IPS-NIHi7 (cell line): ENCODE measurements around the gene KCNH2.
A peak's percentile ranks its signal among the peaks of the same experiment; 100 is the strongest.

Experiments used
- DNase-seq: peaks from one replicate; pipeline ENCODE4 v3.0.0; 2012; ENCODE audit warnings: mixed read lengths; ENCODE audit errors: extremely low spot score

Gene KCNH2

DNA sequence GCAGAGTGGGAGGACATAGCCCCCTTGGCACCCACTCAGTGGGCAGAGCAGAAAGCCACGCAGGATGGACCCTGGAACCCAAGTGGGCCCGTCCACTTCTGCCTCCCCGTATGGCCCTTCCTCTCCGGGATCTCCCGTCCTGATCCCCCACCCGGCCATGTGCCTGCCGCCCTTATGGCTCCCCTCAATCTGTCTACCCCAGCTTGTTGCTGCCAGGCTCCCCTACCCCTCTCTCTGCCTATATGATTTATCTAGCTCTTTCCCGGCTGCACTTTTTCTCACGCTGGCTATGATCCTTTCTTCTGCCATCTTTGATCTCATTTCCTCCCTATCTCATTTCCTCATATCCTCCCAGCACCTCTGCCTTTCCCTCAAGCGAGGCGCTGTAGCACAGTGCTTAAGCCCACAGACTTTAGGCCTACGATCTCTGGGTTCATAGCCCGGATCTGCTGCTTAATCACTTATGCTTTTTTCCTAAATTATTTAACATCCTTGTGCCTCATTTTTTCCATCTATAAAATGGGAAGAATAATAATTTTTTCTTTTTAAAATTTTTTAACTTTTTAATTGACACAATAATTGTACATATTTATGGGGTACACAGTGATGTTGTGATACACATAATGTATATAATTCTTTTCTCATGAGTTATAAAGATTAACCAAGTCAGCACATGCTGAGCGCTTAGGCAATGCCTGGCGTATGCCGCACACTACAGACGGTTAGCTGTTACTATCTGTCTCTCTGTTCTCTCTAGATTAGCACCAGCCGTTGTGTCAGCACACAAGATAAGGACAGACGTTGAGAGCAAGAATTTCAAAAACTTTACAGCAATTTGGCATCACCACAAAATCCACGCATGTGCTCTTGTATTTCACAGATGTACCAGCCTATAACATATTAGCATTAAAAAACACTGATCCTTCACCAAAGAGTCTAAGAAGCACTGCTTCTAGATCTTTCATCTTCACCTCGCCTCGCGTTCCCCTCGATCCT, 18.1 kb downstream of the KCNH2 start:
- no peak for DNase-seq

DNA sequence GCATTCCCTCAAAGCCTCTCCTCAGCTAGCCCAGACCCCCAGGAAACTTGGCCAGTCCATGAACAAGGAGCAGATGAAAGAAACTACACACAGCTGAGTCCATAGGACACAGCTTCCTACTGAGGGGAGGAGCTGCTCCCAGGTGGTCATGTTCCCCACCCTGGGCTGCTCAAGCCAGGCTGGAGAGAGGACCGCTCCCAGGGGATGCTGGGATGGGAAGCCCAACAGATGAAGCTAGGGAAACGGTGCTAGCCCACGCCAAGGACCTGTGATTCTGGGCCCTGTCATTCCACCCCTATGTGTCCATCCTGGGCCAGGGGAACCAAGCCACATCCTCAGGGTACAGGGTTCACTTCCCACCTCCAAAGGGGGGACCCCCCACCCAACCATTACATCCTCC, 19.0 kb downstream of the KCNH2 start:
- DNase-seq = no peak

DNA sequence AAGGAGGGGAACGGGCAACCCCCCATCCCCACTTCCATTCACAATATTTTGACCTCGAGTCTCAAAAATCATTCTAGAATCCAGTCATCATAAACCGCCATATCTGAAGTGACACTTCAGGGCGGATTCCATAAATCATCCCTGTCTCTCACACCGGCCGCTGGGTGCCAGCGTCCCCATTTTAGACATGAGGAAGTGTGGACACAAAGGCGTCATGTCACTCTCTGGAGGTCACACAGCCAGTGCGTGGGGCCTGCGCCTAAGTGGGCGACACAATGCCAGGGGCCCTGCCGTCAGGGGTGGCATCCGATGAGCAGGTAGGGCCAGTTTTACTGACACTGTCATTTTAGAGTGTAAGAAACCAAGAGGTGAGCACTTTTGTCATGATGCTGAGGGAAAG, 19.5 kb downstream of the KCNH2 start:
- DNase-seq = no peak

DNA sequence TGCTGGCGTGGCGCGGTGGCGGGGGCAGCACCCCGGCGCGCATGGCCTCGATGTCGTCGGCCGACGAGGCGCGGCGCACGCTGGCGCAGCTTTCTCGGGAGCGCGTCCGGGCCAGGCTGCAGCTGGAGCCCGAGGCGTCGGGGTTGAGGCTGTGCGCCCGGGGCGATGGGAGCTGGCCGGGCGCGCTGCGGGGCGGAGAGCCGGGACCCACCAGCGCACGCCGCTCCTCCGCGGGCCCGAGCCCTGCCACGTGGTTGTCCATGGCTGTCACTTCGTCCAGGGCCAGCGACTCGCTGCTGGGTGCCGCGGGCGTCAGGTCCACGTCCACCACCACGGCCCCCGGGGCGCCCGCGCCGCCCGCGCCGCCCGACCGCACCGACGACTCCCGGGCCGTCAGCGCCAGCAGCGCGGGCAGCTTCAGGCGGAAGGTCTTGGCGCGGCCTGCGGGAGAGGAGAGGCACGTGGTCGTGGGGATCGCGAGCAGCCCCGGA, 20.0 kb downstream of the KCNH2 start:
- DNase-seq = no peak

DNA sequence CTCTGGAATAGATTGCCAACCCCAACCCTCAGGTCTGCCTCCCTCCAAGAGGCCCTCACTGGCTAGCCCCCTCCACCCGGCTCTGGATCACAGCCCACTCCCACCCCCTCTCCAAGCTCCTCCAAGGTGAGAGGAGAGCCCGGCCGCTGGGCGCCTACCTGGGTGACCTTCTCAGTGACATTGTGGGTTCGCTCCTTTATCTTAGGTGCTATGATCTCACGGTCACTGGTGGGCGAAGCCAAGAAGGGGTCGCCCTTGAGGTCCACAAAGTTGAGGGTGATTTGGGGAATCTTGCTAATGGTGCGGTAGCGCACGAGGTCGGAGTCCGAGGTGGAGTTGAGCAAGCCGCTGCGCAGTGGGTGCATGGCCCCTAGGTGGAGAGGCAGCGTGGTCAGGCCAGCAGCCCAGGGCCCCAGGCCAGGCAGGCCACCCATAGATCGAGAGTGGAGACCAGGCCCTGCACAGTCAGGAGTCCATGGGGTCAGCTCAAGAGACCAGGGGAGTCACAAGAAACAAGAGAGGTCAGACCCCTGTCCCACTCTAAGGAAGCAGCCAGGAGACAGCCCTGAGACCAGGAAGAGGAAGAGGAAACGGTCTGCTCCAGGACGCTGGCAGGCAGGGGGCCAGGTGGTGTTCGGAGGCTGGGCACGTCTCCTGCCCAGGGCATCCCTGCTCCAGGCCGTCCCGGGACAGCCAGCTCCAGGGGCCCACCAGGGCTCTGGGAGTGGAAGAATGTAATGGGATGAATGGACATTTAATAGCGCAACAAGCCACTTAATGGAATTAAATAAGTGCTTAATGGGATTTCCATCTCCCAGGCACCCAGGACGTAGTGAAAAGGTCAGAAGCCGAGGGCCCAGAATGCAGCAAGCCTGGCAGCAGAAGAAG, 20.7 kb downstream of the KCNH2 start:
- no peak for DNase-seq

DNA sequence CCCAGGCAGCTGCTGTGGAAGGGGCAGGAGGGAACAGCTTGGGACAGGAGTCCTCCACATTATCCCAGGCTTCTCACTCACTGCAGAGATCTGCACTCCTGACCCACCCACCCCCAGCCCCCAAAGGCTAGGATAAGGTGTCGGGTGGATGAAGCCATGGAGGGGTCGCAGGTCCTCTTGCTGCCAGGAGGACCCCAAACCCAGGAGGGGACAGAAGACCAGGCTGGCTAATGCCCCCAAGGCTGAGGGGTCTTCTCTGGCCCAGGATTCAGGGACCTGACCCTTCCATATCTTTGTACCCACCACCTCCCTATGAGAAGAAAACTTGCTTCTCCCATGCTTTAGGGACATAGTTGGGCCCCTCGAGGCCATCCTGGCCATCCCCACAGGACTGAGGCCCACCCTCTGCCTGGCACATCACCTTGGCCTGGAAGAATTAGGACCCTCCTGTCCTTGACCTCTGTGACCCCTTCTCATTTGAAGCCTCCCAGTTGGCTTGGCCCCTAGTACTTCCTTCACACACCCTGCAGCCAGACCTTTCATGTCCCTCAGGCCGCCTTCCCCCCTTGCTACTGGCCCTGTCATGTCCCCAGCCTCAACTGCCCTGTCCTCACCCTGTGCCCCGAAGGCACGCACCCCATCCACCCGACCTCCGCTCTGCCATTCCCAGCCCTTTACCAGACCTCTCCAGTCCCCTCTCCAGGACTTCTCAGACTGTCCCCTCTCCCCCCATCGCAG, 21.6 kb downstream of the KCNH2 start:
- DNase-seq = no peak

DNA sequence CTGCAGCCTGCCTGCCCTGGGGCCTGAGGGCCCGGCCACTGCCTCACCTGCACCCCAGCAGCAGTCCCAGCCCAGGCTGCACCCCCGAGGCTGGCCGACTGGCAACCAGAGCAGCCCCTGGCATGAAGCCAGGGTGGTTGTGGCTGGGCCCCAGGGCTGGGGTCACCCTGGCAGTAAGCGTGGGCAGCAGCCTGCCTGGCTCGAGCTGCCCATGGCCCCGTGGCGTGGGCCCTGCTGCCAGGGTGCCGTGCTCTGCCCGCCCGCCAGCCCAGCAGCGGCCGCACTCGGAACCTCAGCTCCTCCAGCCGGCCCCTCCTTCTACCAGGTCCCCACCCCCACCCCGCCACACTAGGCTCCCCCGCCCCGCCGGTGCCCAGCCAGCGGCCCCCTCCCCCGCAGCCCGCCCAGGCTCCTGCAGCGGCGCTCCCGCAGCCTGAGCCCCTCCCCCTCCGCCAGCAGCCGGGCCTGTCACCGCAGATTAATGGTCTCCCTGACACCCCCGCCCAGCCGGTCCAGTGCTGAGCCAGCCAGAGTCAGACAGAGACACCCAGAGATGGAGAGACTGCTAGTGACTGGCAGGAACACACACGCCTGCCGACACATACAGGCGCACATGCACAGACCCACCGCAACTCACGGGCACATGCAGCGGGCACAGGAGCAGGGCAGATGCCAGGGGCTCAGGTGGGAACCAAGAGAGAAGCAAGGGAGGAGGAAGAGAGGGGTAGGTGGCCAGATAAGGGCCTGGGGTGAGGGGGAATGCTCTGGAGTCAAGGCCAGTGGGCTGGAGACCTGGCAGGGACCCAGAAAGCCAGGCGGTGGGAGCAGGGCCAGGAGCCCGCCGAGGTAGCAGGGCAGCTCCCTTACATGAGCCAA, 22.4 kb downstream of the KCNH2 start:
- DNase-seq = peak; percentile 72

DNA sequence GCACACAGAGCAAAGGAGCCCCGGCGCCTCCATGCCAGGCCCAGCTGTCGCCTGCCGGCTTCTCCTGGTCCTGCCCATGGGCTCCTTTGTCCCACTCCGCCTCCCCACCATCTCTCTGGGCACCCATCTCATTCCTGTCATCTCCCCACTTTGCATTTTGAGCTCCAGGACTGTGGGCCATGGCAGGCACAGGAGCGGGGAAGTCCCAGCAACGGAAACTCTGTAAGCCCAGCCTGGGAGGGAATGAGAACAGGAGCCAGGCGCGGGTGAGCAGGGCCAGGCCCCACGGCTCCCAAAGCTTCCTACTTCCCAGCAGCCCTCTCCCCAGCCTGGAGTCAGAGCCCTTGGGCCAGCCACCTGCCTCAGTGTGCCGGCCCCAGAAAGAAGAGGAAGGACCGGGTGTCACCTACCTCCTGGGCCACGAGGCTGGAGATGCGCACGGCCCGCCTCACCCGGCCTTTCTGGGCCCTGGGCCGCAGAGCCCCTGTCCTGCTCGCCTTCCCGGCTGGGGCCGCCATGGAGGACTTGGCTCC, 23.1 kb downstream of the KCNH2 start:
- no peak for DNase-seq

DNA sequence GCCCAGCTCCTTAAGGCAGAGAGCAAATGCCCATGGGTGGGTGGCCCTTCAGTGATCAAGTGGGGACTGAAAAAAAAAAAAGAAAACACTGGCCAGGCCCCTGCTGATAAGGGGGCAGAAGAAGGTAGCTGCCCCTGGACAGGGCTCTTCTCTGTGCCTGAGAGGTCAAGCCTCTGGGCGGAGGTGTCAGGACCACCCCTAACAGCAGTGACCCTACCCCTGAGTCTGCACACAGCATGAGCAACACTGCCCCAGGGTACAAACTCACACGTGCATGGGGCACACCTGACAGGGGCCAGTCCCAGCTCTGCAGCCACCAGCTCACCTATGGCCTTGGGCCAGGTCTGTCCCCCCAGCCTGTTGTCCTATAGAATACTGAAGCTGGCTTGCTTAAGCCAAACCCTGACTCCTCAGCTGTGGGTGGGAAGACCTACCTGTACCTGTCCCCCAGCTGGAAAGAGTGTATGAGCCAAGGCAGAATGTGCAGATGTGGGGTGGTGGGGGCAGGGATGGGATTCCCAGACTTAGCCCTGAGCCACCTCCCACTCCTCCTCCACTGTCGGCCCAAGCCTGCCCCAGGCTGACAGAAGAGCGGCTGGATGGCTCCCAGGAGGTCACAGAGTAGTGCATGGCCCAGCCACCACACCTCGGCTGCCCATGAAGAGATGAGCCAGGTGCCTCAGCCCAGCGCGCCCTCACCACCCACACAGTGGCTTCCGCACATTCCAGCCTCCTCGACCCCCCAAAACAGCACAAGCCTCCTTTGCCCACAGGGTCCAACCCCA, 23.7 kb downstream of the KCNH2 start:
- no peak for DNase-seq

DNA sequence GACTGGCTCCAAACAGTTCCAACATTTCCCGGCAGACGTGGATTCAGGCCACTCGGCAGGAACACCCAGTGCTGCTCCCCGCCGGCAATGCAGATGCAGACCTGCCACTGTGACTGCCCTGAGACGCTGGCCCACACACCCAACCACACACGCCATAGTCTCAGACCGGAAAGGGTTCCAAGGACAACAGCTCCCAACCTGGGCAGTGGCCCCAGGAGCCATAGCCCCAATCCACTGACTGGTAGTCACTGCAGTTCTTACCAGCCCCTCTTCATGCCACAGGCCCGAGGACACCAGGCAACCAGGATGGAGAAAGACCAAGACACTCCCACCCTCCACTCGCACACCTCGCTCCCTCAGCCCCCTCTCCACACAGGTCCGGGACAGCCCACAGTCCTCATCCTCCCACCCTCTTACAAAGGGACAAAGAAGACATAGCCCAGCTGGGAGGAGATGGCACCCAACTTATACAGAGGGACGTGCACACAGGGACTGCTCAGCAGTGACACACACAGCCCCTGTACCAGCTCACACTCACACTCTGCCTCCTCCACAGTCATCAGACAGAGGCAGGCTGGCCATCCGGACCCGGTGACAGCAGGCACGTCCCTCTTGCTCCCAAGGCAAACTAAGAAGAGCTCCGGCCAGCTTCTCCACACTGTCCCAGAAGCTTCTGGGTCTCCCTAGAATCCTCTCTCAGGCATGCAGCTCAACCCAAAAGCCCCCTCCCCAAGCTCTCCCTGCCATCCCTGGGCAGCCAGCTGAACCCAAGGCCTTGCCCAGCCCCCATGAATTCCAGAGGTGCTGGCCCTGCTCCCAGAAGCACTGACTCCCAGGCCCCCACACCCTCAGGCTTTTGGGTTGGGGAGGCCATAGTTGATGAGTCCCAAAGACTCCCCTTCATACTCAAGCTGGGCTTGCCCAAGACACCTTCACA, 24.8 kb downstream of the KCNH2 start:
- no peak for DNase-seq

DNA sequence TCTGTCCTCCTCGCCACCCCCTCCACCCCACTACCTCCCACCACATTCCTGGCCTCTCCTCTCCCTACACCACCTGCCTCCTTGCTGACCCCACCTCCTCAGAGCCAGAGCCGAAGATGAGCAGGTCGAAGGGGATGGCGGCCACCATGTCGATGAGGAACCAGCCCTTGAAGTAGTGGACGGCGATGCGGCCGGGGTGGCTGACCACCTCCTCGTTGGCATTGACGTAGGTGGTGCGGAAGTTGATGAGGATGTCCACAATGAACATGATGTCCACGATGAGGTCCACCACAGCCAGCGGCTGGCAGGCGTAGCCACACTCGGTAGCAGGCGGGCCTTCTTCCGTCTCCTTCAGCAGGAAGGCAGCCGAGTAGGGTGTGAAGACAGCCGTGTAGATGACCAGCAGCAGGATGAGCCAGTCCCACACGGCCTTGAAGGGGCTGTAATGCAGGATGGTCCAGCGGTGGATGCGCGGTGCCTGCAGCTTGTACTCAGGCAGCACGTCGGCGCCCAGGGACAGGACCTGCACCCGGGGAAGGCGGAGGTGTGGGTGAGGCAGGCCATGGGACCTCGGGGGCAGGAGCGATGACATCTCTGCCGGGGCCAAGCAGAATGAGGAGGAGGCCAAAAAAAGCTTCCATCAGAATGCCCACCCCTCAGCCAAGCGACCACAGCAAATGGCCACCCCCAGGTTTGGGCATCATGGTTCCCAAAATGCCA, 25.6 kb downstream of the KCNH2 start:
- no peak for DNase-seq

DNA sequence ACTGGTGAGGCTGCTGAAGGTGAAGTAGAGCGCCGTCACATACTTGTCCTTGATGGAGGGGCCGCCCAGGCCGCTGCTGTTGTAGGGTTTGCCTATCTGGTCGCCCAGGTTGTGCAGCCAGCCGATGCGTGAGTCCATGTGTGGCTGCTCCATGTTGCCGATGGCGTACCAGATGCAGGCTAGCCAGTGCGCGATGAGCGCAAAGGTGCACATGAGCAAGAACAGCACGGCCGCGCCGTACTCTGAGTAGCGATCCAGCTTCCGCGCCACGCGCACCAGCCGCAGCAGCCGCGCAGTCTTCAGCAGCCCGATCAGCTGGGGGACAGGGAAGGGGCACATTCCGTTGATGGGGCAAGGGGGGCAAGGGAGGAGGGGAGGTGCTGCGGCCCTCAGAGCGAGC, 26.6 kb downstream of the KCNH2 start:
- no peak for DNase-seq

DNA sequence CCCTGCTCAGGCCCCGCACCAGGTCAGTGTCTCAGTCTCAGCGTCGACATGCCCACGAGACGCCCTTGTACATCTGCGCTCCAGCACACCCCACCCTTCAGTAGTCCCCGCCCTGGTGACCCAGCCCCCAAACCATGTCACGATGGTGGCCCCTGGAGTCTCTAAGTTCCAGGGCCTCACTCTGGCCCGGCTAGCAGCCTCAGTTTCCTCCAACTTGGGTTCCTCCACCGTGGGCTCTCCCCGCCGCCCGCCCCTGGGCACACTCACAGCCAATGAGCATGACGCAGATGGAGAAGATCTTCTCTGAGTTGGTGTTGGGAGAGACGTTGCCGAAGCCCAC, 27.0 kb downstream of the KCNH2 start:
- no peak for DNase-seq

DNA sequence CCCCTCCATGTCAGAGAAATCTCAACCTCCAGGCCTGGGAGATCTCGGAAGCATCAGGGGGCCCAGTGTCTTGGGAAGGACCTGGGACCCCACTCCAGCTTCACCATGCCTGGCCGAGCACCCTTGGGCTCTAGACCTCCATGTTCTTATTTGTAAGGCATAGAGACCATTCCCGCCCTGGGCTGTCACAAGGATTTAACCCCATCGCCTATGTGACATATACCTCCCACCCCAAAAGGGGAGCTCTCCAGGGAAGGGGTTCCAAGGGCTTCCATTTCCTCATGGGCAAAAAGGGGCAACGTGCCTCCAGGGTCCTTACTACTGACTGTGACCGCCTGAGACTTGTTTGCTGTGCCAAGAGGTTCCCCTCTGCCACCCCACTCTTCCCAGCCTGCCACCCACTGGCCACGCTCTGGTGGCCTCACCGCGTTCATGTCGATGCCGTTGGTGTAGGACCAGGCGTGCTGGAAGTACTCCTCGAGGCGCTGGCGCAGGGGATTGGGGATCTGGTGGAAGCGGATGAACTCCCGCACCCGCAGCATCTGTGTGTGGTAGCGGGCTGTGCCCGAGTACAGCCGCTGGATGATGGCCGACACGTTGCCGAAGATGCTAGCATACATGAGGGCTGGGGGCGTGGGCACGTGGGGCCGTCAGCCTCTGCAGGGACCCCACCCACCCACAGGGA, 27.5 kb downstream of the KCNH2 start:
- DNase-seq = no peak

DNA sequence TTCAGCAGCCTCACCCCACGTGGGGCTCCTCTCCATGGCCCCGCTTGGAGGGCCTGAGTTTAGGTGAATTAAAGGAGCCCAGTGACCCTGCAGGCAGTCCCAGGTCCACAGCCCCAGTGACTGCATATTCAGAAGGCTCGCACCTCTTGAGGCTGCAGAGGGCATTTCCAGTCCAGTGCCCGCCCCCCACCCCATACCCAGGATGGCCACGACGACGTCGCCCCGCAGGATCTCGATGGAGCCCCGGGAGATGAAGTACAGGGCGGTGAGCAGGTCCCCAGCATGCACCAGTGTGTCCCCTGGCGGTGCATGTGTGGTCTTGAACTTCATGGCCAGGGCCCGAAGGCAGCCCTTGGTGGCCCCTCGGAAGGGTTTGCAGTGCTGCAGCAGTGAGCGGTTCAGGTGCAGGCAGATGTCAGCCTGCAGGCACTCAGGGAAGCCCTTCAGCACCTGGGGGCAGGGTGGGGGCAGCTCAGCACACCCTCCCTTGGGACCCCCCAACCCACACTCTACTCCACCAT, 28.1 kb downstream of the KCNH2 start:
- DNase-seq = no peak

DNA sequence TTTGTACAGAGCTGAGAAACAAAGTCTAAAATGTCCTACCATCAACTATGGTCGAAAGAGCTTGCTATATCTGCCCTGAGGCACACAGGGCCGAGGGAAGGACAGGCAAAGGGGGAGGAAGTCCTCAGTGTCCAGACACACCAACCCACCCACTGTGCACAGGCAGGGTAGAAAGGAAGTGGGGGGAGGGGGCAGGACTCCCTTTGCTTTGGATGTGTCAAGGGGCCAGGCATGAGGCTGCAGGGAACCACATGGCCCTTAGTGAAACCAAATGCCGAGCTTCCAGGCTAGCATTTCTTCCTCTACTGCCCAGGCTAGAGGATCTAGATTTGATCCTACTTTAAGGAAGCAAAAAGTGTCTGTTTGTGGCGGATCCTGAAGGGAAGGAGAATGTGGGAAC, 28.6 kb downstream of the KCNH2 start:
- peak; percentile 57 for DNase-seq

DNA sequence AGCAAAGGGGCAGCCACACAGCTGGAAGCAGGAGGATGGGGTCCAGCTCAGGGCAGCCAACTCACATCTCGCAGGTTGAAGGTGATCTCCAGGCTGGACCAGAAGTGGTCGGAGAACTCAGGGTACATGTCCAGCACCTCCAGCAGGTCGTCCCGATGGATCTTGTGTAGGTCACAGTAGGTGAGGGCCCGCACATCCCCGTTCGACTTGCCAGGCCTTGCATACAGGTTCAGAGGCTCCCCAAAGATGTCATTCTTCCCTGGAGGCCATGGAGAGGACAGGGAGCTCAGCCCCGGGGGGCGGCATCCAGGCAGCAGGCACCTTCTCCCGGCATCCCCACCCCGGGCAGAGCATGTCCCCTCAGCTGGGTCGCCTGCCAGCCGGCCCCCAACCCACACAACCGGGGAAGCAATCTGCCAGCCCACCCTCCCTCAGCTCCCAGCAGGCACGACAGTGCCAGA, 29.3 kb downstream of the KCNH2 start:
- no peak for DNase-seq
